AG09309 (cell line): Measurements from ENCODE around the gene SLAIN1.

Experiments
- DNase-seq: peaks from one replicate; pipeline ENCODE4 v3.0.0-alpha.2; 2010; ENCODE audit warnings: low read depth
- H3K4me3 ChIP-seq: 2 replicates; pipeline ENCODE4 v1.5.1; 2011; ENCODE audit warnings: mild to moderate bottlenecking, low read depth, low read length, moderate library complexity; ENCODE audit not compliant: control insufficient read depth
- TF ChIP-seq, protein P1 (sequence below): IDR thresholded peaks from 2 replicates; pipeline ENCODE4 v1.5.1; 2011; ENCODE audit warnings: mild to moderate bottlenecking, low read depth, low read length, inconsistent platforms; ENCODE audit not compliant: insufficient read depth, control insufficient read depth; ENCODE audit errors: missing control alignments

SLAIN1 gene

DNA sequence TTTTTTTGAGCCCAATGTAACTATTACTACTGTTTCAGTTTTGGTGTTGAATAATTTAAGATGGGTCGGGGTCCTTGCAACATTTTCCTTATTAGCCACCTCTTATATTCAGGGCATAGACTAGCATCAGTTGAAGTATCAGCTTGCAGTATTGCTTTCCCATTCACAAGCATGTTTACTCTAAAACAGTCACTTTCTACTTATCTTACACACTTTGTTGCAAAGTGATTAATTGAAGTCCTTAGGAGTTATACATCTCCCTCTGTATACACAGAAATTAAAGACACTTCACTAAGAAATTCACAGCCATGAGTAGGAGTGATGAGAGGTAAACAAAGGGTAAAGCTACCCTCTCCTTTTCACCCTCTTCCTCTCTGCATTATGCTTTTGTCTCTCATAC is 27.6 kb downstream of the SLAIN1 start:
- TF ChIP-seq, protein P1, sequence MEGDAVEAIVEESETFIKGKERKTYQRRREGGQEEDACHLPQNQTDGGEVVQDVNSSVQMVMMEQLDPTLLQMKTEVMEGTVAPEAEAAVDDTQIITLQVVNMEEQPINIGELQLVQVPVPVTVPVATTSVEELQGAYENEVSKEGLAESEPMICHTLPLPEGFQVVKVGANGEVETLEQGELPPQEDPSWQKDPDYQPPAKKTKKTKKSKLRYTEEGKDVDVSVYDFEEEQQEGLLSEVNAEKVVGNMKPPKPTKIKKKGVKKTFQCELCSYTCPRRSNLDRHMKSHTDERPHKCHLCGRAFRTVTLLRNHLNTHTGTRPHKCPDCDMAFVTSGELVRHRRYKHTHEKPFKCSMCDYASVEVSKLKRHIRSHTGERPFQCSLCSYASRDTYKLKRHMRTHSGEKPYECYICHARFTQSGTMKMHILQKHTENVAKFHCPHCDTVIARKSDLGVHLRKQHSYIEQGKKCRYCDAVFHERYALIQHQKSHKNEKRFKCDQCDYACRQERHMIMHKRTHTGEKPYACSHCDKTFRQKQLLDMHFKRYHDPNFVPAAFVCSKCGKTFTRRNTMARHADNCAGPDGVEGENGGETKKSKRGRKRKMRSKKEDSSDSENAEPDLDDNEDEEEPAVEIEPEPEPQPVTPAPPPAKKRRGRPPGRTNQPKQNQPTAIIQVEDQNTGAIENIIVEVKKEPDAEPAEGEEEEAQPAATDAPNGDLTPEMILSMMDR: no peak
- DNase-seq: no peak

DNA sequence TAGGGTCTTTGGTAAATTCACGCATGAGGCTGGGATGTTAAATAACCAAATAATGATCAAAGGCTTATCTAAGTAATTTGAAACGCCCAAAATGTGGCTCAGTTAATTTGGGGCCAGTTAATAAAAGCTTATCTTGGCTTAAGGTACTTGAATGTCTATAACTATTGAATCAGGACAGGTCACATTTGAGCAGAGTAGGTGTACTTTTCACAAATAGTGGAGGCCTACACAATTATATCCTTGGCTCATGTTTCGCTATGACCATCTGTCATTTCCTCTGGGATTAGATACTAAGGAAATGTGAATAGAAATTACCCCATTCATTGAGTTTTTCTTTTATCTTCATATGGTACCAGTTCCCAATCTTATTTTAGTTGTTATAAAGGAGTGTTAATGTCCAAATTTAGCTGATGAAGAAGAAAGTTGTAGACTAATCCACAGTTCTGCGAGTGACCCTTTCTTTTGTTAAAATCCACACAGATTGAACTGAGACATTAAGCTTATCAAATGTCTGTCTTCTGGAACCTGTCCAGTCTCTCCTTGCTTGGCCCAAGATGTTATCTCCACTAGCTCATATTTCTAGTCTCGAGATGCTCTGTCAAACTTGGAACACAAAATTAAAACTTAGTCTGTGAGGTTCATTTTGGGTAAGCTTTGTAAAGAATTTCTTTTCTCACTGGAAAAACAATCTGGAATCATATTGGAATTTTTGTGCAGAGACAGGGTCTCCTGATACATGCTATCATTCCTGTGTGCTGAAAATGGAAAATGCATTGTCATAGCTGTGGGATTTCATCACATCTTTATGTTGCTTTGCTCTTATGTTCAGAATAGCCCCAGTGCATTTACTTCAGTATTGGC is 31.0 kb downstream of the SLAIN1 start:
- TF ChIP-seq, protein P1: no peak
- DNase-seq: no peak
- no peak overlapping the region for H3K4me3 ChIP-seq

More for the DNA sequence above, 27.6 kb downstream of the SLAIN1 start:
- no peak overlapping the region for H3K4me3 ChIP-seq

DNA sequence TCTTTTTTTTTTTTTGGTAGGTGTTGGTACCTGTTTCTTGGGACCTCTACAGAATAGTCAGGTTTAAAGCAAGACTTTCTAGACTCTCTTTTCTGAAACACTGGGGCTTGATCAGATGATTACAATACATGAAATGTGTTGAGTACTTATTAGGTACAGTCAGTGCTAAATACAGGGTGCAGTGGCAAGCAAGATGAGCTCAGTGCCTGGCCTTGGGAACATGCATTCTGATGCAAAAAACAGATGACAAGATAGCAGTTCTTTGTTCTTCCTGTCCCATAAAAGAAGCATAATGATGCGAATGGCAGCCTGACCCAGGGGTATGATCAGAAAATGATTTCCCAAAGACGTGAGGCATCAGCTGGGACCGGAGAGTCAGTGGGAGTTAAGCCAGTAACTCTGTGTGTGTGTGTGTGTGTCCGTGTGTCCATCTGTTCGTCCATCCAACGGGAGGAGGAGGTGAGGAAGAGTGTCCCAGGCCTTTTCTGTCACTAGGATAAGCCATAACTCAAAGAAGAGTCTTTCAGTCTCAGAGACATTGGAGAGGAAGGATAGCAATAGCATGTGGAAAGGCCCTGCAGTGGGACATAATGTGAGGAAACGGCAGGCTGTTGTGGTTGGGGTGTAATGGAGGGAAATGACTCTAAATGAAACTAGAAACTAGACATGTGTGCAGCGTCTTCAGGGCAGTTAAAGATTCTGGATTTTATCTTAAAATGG is 32.2 kb downstream of the SLAIN1 start:
- DNase-seq: no peak
- TF ChIP-seq, protein P1: no peak
- no peak overlapping the region for H3K4me3 ChIP-seq

DNA sequence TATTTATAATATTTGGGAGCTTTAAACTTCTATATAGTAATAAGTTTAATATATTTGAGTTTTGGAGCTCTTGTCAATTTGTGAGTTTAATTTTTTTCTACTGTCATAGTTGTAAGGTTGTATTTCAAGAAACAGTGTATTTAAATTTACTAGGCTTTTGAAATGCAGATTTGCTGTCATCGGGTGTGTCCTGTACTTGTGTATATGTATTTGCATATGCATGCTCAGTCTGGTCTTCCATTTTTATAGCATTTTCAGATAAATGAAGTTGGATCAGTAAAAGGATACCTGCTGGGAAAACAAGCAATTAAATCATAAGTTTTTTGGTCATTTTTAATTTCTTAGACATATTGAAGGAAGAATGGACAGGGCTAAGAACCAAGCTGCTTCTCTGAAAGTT is 33.1 kb downstream of the SLAIN1 start:
- TF ChIP-seq, protein P1: no peak
- DNase-seq: no peak
- H3K4me3 ChIP-seq: no peak overlapping the region

DNA sequence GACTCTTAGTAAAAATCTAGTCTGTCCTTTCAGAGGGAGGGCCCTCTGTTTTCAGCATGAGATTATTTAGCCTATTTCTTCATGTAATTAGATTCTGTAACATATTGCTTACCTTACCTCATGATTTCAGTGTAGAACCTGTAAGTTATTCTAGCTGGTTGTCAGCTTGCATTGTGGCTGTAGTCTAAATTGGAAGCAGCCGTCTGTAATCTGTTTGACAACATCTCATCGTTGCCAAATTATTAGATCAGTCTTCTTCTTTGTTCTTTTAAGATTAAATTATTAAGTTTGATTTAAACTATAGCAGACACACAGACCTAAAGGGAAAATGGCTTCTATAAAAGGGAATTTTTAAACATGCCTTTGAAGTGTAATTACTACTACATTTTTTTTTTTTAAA is 34.8 kb downstream of the SLAIN1 start:
- TF ChIP-seq, protein P1: no peak
- DNase-seq: no peak
- no peak overlapping the region for H3K4me3 ChIP-seq

DNA sequence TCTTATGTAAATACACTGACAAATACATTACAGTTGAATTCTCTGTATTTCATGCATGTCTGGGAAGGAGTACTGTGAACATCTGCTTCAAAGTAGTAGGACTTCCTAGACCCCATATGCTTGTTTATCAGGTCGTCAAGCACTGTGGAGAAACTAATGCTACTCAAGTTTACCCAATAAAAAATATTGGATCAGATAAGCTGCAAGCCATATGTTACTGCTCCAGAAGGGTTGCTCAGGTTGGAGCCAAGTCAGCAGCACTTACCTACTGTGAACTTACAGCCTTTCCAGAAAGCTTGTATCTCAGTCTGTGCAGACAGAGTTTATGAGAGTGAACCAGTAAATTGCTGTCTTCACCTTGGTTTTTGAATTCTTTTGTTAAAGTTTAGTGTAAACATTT is 36.2 kb downstream of the SLAIN1 start:
- DNase-seq: no peak
- H3K4me3 ChIP-seq: no peak overlapping the region
- TF ChIP-seq, protein P1: no peak
